ENCODE data around the gene SPATA32.

The SPATA32 gene

GRCh38 chr17:45289301-45290268 lies 27.7 kb upstream of the SPATA32 start:
- no peak for TF ChIP-seq GATA1 (IDR thresholded peaks at IDR 0.05; ENCODE audit: low read depth, low read length)
- no peak for TF ChIP-seq POLR2A (IDR thresholded peaks at IDR 0.05; ENCODE audit: low read length)
- DNase-seq: no peak

DNA sequence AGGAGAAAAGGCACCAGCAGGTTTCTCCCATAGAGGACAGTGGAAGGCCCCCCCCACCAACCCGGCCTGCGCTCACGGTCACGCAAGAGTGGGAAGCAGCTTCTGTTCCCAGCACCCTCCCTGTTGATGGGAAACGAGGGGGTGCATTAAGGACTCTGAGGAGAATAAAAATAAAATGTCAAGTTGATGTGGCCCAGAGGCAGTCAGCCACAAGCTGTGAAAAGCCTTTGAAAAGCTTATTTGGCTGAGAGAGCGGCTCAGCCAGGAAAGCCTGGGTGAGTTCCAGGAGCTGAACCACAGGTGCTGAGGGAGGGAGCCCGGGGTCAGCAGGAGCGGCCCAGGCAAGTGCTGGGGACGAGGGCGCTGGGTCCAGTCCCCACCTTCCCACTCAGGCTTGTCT lies 26.9 kb upstream of the SPATA32 start:
- DNase-seq: no peak
- TF ChIP-seq GATA1 (IDR thresholded peaks at IDR 0.05; ENCODE audit: low read depth, low read length): no peak
- TF ChIP-seq POLR2A (IDR thresholded peaks at IDR 0.05; ENCODE audit: low read length): no peak

DNA sequence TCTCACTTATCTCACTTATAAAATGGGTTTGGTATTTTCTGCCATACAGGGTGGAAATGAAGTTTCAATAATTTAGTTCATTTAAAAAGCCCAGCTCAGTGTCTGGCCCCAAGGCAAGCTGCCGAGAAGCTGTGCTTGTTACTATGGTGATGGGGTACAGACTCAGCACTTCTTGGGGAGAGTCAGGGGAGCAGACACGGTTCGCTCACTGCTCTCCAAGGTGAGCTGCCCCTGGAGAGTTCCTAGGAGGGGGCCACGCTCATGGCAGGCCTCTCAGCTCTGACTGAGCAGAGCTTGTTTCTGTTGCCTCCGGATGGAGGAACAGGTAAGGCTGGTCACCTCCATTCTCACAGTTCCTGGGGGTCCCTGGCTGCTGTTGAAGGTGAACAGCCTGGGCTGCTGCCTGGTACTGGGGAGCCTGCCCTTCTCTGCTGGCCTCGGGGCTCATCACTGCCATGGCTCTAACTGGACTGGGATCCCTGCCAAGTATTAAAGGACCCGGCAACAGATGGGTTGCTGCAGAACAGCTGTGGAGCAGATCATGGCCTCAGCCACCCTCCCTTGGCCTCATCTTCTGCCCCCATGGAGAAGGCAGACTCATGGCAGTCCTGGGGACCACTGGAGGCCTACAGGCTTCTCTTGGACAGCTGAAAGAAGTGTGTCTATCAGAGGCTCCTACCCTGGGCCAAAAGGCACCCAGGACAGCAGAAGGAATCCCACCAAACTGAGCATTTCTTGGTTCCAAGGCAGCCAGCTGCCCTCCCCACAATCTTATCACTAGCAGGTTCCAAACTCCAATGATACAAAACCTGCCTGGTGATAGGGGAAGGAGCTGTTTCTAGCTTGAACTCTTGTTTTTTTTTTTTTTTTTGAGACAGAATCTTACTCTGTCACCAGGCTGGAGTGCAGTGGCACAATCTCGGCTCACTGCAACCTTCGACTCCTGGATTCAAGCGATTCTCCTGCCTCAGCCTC lies 25.9 kb upstream of the SPATA32 start:
- peak; percentile 63 to 79 for DNase-seq

DNA sequence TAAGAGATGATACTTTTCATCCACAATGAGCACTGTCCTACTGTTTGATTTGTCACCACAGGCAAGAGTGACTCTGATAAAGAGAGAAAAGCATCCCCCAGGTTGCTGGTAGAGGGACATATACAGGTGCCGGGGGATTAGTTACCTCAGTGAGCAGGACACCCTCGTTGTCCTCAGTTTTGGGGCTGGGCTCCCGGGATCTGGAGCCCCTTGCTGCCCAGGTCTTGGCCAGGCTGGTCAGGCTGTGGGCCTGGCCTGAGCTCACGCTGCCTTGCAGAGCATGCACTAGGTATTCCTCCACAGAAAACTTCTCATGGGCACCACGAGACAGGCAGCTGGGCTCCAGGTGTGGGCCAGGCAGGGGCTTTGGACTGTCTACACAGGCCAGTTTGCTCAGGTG lies 24.4 kb upstream of the SPATA32 start:
- no peak for DNase-seq

More for the DNA sequence above, 25.9 kb upstream of the SPATA32 start:
- no peak for TF ChIP-seq POLR2A (IDR thresholded peaks at IDR 0.05; ENCODE audit: low read length)
- no peak for TF ChIP-seq GATA1 (IDR thresholded peaks at IDR 0.05; ENCODE audit: low read depth, low read length)

DNA sequence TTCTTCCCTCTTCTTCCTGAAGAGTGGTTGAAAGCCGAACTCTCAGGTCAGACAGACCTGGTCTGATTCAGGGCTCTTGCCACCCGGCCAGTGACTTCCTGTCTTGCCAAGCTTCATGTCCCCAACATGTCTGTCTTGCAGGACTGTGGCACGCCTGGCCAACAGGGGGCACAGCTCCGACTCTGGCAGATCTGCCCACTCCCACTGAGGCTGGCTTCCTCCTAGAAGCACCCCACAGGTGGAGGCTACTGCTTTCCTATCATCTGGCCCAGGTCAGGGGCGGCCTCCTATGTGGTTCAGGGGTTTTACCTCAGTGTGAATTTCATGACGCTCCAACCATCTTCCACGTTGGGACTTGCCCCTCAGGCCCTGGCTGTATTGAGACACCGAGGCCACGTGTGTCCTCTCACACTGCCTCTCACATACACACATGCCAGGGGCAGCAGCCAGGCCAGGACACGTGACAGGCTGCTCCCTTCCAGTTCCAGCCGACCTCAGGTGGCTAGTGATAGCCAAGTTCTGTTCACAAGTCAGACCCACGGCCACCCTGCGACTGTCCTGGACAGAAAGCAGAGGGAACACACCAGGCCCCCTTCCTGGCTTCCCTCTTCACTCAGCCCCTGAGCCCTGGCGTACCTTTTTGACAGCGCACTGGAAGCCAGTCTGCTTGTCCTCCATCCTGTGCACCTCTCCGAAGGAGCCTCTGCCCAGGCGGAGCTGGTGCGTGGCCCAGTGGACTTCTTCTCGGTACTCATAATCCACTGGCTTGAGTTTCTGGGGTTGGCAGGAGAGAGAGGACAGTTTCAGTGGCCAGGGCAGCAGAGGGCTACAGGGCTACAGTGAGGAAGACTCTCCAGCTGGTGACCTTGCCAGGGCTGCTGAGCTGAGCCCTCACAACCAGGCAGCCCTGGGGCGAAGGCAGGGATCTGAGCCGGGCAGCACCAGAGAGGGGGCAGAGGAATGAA lies 22.6 kb upstream of the SPATA32 start:
- DNase-seq: peak; percentile 23 to 26
- no peak for TF ChIP-seq GATA1 (IDR thresholded peaks at IDR 0.05; ENCODE audit: low read depth, low read length)
- no peak for TF ChIP-seq POLR2A (IDR thresholded peaks at IDR 0.05; ENCODE audit: low read length)

More for the DNA sequence above, 24.4 kb upstream of the SPATA32 start:
- TF ChIP-seq POLR2A (IDR thresholded peaks at IDR 0.05; ENCODE audit: low read length) (no peak), GATA1 (IDR thresholded peaks at IDR 0.05; ENCODE audit: low read depth, low read length) (no peak)

GRCh38 chr17:45283711-45284110 lies 21.8 kb upstream of the SPATA32 start:
- no peak for DNase-seq
- TF ChIP-seq POLR2A (IDR thresholded peaks at IDR 0.05; ENCODE audit: low read length): no peak
- no peak for TF ChIP-seq GATA1 (IDR thresholded peaks at IDR 0.05; ENCODE audit: low read depth, low read length)

DNA sequence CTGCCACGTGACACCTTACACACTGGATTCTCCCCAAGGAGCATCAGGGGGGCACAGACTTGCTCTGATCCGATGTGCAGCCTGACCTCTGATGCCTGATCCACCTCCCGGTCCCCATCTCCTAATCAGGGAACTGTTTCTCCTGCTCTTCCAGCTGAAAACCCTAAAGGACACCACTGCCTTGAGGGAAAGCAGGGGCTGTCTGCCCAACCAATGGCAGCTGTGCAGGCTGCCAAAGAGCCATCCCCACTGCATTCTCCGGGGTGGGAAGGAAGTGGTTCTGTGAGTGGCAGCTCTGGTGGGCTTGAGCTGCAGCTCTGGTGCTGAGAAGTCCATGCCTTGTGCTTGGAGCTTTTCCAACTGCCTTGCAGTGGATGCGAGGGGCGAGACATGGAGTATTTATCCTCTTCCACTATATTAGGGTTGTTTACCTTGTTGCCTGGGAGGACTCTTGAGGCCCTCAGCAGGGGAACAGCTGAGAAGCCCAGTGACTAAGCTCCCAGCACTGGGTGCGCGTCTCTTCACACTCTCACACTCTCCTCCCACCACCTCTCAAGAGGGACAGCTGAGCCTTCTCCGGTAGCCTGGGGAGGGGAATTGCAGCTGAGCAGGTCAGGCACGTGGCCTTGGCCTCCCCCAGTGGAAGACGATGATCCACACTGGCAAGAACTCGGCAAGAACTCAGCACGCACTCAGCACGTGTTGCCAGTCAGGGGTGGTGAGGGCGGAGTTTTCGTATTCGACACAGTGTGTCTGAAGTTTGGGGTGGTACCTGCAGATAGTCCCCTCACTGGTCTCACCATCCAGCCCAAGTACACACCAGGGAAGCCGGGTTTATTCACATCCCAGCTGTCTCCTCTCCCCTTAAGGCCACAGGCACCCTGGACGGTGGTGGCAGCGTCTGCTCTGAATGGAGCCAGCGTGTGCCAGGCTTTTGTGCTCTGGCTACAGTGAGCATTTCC lies 21.1 kb upstream of the SPATA32 start:
- TF ChIP-seq GATA1 (IDR thresholded peaks at IDR 0.05; ENCODE audit: low read depth, low read length): no peak
- TF ChIP-seq POLR2A (IDR thresholded peaks at IDR 0.05; ENCODE audit: low read length): no peak
- peak in 1 of 2 experiments; percentile 33 for DNase-seq

DNA sequence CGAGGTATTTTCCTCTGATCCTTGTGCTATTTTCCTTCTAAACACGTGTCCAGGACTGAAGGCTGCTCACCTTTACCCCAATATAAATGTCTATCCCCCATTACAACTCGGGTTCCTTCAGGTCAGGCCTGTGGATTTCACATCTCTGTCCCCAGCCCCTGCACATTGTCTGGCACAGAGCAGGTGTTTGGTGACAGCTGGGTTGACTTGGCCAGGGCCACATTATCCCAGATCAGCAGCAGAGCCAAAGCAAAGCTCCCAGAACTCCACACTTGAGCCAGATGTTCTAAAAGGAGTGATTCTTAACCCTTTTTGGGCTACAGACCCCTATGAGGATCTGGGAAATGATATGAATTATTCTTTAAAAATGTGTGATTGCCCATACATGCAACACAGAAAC lies 18.0 kb upstream of the SPATA32 start:
- DNase-seq: no peak
- TF ChIP-seq GATA1 (IDR thresholded peaks at IDR 0.05; ENCODE audit: low read depth, low read length) (no peak), POLR2A (IDR thresholded peaks at IDR 0.05; ENCODE audit: low read length) (no peak)

DNA sequence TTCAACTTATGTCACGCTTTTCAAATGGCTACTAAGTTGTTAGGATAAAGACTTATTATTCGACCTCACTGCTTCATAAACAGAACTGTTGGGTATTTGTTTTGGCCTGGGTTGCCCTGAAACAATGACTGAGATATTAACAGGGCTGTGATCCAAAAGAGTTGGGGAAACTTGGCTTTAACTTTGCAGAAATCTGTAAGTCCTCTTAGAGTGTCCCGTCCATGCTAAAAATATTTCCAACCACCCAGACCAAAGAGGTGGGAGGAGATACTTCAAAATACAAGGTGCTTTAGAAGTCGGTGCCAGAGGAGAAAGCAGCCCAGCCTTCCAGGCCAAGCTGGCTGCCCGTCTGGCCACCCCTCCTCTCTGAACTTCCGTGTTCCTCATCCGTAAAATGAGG lies 16.1 kb upstream of the SPATA32 start:
- no peak for DNase-seq
- TF ChIP-seq GATA1 (IDR thresholded peaks at IDR 0.05; ENCODE audit: low read depth, low read length) (no peak), POLR2A (IDR thresholded peaks at IDR 0.05; ENCODE audit: low read length) (no peak)

GRCh38 chr17:45277216-45277849 lies 15.4 kb upstream of the SPATA32 start:
- TF ChIP-seq GATA1 (IDR thresholded peaks at IDR 0.05; ENCODE audit: low read depth, low read length) (peak; percentile 62), POLR2A (IDR thresholded peaks at IDR 0.05; ENCODE audit: low read length) (no peak)
- peak; percentile 99 for DNase-seq

DNA sequence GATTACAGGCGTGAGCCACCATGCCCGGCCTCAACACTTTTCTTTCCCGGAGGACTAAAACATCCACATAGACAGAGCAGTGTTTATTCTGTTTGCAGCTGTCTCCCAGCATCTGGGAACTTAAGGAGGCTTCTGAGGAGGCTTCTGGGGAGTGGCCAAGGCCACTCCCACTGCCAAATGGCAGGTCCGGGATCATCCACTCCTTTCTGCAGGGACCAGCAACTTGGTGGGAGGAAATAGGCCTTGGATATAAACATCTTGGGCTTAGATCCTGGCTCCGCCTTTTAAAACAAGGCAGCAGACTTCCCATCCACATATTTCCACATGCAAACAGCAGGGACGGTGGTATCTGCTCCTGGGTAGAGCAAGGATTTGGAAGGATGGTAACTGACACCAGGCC lies 14.1 kb upstream of the SPATA32 start:
- TF ChIP-seq GATA1 (IDR thresholded peaks at IDR 0.05; ENCODE audit: low read depth, low read length): no peak
- TF ChIP-seq POLR2A (IDR thresholded peaks at IDR 0.05; ENCODE audit: low read length): no peak
- no peak for DNase-seq

All from erythroblast (primary cell).